Testis (tissue), 2 donors: ENCODE measurements around the gene FBXO9.

Experiments used
- POLR2A ChIP-seq: fragments of 450-650 bp; IDR thresholded peaks from one replicate; pipeline ENCODE4 v1.6.1; 2017; ENCODE audit warnings: antibody characterized with exemption, mild to moderate bottlenecking, moderate library complexity
- TF ChIP-seq, protein P1 (sequence below), 3 experiments: fragments of 450-650 bp in 2 of 3; fragments of 200-600 bp in 1 of 3; sonication (generic) in 1 of 3; IDR thresholded peaks; one replicate each; pipeline ENCODE4 v1.5.1; 2016 to 2019; ENCODE audit warnings: antibody characterized with exemption in 3 of 3, mild to moderate bottlenecking in 2 of 3, moderate library complexity in 1 of 3

DNA sequence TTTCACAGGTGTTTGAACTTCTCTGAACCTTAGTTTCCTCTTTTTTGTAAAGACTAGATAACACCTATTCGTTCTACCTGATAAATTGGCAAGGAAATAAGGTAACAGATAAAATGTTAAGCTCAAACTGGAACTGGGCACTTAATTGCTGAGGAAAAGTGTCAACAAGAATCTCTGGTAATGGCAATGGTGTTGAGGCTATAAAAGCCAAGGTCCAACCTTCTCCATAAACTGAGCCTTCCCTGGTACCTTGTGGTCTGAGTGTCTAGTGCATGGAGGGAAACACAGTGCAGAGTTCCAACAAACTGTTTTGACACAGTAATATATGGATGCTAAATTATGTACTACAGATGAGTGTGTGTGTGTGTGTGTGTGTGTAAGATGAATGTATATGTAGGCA is 36.7 kb upstream of the FBXO9 start:
- no peak for TF ChIP-seq POLR2A
- TF ChIP-seq, protein P1, sequence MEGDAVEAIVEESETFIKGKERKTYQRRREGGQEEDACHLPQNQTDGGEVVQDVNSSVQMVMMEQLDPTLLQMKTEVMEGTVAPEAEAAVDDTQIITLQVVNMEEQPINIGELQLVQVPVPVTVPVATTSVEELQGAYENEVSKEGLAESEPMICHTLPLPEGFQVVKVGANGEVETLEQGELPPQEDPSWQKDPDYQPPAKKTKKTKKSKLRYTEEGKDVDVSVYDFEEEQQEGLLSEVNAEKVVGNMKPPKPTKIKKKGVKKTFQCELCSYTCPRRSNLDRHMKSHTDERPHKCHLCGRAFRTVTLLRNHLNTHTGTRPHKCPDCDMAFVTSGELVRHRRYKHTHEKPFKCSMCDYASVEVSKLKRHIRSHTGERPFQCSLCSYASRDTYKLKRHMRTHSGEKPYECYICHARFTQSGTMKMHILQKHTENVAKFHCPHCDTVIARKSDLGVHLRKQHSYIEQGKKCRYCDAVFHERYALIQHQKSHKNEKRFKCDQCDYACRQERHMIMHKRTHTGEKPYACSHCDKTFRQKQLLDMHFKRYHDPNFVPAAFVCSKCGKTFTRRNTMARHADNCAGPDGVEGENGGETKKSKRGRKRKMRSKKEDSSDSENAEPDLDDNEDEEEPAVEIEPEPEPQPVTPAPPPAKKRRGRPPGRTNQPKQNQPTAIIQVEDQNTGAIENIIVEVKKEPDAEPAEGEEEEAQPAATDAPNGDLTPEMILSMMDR (IDR thresholded peaks at IDR 0.05): no peak
